GM18502 (cell line): ENCODE measurements around the gene ARHGAP27.
"Not testable (repeated sequence)": the region's sequence is repeated elsewhere in the genome, so short reads cannot be mapped to it uniquely, and the experiment has no call there.

Experiments
- ATAC-seq: cut with Tn5 transposase; IDR thresholded peaks from one replicate; pipeline ENCODE4 v1.9.1; 2021; ENCODE audit warnings: mild to moderate bottlenecking; ENCODE audit not compliant: unreplicated experiment, poor library complexity

ARHGAP27 gene, protein sequence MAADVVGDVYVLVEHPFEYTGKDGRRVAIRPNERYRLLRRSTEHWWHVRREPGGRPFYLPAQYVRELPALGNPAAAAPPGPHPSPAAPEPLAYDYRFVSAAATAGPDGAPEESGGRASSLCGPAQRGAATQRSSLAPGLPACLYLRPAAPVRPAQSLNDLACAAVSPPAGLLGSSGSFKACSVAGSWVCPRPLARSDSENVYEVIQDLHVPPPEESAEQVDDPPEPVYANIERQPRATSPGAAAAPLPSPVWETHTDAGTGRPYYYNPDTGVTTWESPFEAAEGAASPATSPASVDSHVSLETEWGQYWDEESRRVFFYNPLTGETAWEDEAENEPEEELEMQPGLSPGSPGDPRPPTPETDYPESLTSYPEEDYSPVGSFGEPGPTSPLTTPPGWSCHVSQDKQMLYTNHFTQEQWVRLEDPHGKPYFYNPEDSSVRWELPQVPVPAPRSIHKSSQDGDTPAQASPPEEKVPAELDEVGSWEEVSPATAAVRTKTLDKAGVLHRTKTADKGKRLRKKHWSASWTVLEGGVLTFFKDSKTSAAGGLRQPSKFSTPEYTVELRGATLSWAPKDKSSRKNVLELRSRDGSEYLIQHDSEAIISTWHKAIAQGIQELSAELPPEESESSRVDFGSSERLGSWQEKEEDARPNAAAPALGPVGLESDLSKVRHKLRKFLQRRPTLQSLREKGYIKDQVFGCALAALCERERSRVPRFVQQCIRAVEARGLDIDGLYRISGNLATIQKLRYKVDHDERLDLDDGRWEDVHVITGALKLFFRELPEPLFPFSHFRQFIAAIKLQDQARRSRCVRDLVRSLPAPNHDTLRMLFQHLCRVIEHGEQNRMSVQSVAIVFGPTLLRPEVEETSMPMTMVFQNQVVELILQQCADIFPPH

DNA sequence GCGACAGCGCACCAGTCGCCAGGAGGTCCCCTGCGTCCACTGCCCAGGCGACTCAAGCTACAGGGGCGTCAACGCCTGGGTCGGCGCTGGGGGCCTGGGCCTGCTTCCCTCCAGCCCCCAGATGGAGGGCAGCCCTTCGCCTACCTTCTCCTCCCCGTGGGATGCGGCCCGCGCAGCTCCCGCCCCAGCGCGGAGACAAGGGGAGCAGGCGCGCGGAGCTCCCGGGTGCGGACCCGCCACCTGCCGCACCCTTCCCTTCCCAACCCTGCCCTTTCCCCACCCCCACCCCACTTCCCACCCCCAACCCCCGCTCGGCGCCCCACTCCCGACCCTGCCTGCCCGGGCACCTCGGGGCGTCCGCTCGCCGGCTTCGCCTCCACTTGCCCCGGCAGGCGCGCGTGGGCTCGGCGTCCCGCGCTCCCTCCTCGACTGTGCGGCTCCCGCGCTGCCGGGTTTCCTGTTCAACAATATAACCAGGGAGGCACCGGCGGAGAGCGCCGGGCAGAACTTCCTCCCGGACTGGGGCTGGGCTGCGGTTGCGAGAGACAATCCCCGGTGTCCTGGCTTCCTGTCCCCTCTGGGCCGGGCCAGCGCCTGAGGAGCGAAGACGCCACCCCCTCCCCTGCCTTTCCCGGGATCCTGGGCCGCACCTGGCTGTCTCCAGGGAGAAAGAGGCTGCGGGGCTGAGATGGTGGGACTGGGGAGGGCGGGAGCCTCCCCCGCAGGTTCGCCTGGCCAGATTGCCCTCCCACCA is at the start of gene ARHGAP27:
Gene ARHGAP27 (minus strand): TSS at position 466 of the 754 bp plus-strand sequence. CDS start 2,591 bp downstream, outside the sequence.
- no peak for ATAC-seq

DNA sequence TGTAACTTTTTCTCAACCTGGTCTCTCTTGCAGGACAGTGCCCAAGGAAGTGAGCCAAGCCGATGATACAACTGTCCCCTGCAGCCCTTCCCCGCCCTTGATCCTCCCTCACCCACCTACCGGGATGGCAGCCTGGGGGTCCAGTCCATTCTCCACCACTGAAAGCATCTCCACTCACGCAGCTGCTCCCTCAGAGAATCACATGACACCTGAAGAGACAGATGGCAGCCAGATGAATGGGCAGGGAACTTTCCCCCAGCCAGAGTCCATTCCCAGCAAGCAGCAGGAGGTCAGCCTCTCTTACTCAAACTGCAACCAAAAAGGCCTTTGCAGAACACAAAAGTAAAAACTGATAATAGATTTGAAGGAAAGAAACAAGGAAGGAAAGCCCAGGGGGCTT is 49.6 kb upstream of the ARHGAP27 start:
- ATAC-seq: not testable (repeated sequence)

DNA sequence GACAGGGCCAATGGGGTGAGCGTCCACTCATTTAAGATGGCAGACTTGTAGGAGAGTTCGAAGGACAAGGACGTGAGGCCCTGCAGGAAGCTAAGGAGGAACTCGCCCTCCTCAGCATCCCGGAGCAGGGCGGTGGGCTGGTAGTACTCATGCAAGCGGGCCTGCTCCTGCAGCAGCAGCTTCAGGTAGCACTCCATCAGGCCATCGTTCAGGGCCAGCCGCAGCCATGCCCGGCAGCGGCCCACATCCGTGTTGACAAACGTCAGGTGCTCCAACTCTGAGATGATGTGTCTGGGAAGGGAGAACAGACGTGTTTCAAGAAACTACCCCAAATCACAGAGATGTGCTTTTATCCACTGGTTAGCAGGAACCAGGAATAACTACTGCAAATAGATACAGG is 42.8 kb upstream of the ARHGAP27 start:
- not testable (repeated sequence) for ATAC-seq

DNA sequence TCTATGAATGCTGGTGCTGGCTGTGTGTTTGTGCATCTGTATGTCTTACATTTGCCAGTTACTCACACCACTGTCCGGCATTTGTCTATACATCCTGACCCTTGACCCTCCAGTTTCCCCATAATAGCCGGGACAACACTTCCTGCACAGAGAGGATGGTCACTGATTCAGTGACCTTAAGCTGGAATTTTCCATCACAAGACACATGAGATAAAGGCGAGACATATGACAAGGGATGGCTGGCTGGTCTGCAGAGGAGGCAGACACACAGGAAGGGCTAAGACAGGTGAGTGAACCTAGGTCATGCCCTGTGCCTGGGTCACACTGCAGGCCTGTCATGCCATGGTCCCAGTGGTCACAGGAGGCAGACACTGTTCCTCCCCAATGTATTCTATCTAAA is 39.6 kb upstream of the ARHGAP27 start:
- ATAC-seq: not testable (repeated sequence)

DNA sequence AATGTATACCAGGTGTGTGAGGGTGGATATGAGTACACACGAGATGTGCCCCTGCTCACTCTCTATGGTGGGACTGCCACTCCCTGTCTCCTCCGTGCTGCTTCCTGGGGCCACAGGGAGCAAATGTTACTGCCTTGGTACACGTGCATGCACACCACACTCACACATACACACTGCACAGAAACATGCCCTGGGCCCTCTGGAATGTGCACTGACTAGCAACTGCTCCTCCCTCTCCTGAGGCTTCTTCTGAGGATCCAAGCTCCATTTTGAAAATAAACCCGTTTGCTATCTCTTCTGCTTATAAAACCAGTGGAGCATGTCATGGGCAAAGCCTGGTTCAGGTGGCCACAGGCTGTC is 36.5 kb upstream of the ARHGAP27 start:
- ATAC-seq: not testable (repeated sequence)

DNA sequence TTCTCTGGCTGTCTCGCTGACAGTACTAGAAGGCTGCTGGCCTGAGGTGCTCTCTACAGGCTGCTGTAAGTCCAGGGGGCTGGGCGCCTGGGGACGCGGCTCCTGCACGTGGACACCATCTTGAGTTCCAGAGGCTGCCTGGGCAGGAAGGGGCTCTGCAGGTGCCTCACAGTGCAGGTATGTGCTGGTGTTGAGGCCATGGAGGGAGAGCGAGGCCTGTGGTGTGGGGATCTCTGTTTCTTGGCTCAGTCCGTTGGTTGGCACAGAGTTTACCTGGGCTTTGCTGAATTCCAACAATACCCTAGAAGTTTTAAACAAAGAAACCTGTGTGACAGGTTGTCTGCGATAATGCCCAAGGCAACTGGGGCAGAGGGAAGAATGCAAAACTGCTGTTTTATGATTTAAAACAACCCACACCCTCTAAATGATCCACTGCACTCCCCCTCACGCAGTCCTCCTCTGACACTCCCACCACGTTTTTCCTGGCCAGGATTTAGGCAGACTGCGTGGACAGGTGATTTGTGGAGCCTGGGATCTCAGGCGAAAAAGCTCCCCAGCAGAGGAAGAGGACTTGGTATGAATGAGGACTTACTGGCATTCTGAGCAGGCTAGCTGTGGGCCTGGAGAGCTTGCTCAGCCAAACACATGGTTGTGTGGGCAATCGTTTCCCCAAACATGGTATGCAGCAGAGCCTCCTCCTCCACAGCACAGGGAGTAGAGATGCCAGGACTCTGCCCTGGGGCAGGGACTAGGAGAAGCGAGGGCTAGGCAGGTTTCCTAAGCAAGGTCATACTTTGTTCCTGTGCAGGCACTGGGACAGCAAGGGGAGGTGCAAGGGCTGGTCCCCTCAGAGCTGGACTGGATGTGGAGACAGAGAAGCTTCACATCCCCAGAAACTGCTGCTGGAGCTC is 35.9 kb upstream of the ARHGAP27 start:
- ATAC-seq: not testable (repeated sequence)

DNA sequence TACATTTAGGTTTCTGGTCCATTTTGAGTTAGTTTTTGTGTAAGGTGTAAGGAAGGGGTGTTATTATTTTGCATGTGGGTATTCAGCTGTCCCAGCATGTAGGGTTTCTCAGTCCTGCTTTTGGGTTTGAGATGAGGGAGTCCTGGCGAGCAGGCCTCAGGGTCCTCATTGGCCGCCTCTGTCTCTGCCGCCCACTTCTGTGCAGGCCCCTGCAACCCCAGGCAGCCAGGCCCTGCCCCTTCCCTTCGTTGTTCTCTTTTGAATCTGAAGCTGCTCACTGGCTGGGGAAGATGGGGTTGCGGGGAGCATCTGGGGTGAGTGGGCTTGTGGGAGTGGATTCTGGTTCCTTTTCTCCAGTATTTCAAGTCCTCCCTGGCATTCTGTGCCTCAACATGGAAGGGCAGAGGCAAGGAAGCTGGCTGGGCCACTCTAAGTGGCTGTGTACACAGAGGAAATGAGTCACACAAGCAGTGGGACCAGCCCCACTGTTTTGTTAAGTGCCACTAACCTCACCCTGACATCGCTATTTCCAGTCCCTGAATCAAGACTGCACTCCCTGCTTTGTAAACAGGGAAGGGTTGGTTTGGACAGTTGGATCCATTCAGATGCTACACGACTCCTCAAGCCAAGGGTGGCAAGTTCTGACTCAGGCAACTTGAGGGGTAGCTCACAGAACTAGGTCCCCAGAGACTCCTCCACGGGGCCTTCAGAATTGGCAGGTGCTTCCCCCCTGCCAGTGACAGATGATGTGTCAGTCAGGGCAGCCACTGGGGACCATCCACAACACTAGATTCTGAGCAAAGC is 29.1 kb upstream of the ARHGAP27 start:
- peak; percentile 87 for ATAC-seq

DNA sequence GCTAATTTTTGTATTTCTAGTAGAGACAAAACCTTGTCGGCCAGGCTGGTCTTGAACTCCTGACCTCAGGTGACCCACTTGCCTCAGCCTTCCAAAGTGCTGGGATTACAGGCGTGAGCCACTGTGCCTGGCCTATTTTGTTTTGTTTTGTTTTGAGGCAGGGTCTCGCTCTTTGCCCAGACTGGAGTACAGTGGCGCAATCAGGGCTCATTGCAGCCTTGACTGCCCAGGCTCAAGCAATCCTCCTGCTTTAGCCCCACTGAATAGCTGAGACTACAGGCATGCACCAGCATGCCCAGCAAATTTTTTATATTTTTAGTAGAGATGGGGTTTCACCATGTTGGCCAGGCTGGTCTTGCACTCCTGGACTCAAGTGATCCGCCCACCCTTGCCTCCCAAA is 27.8 kb upstream of the ARHGAP27 start:
- ATAC-seq: not testable (repeated sequence)

DNA sequence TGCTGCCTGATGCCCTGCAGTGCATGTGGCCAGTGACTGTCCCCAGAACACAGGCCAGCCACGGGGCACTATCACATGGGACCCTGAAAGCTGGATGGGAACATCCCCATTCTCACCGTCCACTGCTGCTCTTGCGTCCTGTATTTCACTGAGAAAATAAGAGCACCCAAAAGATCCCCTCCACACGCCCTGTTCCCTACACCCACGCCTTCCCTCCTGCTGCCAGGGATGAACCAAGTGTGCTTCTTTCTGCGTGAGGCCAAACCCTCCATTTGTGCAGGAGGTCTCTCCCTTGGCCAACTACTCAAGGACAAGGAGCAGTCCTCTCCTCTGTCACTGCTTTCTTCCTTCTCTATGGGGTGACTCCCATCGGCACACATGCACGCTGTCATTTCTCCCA is 21.7 kb upstream of the ARHGAP27 start:
- not testable (repeated sequence) for ATAC-seq

DNA sequence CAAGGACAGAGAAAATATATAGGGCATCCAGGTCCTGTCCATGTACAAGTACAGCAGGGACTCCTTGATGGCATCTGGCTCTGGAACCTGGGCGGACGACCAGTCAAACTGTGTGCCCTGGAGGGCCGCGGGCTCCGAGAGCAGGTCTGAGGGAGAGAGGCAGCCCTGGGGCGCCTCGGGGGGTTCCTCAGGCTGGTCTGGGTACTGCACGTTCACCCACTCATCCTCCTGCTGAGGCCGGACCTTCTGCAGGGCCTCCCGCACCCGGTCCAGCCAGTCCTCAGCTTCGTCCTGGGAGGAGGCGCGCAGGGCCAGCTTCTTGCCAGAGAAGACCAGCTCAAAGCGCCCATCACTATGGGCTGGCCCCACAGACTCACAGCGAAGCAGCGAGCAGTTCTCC is 21.1 kb upstream of the ARHGAP27 start:
- ATAC-seq: not testable (repeated sequence)

DNA sequence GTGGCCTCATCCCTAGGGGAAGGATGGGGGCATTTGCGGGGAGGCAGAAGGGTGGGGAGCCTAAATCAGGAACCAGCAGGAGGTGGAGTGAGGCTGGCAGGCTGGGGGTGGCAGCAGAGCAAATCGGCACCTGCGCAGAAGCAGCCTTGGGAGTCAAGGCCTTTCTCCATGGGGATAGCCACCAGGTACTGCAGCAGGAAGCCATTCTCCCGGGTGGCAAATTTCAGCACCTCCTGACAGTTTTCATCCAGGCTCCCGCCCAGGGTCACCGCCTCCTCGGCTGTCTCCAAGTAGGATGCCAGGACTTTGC is 20.5 kb upstream of the ARHGAP27 start:
- ATAC-seq: not testable (repeated sequence)

DNA sequence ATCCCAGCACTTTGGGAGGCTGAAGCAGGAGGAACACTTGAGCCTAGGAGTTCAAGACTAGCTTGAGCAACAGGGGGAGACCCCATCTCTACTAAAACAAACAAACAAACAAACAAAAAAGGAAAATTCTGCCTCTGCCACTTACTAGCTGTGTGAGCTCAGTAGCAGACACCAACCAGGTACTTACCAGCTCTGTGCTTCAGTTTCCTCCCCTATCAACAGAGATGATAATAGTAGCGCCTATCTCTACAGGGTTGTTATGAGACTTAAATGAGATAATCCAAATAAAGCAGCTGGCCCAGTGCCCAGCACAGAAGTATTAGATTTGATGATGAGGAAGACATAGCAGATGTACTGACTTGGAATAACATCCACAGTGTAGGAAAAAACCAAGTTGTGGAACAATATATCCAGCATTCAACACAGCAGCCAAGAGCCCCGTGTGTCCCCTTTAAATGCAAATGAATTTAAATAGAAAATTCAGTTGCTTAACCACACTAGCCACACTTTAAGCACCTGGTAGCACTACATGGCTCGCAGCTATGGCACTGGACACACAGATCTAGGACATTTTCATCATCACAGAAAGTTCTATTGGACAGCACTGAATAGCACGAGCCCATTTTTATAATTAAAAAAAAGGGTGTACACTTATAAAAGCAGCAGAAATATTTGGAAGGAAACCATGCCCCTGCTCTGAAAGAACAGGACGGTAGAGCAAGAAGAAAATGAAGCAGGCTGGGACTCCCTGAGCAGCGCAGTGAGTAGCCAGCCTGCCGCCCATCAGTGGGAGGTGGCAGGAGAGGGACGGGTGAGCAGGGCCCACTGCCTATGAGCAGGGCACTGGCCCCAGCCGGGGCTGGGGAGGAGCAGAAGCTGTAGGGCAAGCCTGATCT is 19.9 kb upstream of the ARHGAP27 start:
- ATAC-seq: not testable (repeated sequence)

DNA sequence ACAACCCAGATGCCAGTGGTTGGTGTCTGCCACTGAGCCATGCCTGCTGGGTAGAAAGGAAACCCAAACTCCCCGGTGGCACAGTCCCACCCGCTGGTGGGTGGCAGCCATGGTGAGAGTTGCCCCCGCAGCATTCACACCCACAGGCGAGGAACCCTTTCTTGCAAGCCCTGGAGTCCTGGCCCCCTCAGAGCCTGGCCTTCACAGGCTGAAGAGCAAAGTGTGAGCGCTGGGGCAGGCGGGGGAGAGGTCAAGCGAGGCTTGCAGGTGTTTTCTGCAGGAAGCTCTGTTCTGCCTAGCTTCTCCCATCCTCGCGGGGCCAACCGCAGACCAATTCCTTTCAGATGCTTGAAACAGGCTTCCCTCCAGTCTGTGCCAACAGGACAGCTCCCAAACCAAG is 19.0 kb upstream of the ARHGAP27 start:
- not testable (repeated sequence) for ATAC-seq

DNA sequence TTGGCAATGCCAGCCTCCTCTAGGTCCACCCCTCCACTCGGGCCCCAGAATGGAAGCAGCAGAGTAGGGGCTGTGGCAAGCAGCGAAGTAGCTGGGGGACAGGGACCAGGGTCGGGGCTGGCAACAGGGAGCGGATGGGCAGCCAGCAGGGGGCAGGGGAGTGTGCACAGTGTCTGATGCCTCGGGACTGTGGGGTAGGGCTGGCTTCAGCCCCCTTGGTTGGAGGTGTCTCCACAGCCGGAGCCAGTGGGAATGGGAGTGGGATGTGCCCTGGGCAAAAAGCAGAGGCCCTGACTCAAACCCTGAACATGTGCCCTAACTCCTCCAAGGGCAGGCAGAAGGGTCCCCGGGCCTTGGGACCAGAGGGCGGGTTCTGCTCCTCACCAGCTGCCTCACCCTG is 18.5 kb upstream of the ARHGAP27 start:
- no peak for ATAC-seq

DNA sequence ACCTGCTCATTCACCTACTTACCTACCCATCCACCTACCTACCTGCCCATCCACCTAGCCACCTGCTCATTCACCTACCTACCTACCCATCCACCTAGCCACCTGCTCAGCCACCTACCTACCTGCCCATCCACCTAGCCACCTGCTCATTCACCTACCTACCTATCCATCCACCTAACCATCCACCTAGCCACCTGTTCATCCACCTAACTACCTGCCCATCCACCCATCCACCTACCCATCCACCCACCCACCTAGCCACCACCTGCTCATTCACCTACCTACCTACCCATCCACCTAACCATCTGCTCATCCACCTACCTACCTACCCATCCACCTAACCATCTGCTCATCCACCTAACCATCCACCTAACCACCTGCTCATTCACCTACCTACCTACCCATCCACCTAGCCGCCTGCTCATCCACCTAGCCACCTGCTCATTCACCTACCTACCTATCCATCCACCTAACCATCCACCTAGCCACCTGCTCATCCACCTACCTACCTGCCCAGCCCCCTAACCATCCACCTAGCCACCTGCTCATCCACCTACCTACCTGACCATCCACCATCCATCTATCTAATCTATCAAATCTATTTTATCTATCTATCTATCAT is 17.1 kb upstream of the ARHGAP27 start:
- ATAC-seq: not testable (repeated sequence)

DNA sequence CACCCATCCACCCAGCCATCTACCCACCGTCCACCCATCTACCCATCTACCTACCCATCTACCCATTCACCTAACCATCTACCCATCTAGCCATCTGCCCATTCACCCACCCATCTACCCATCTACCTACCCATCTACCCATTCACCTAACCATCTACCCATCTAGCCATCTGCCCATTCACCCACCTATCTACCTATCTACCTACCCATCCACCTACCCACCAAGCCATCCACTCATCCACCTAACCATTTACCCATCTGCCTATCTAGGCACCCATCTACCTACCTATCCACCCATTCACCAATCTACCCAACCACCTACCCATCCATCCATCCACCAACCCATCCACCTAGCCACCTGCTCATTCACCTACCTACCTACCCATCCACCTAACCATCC is 16.6 kb upstream of the ARHGAP27 start:
- ATAC-seq: not testable (repeated sequence)

DNA sequence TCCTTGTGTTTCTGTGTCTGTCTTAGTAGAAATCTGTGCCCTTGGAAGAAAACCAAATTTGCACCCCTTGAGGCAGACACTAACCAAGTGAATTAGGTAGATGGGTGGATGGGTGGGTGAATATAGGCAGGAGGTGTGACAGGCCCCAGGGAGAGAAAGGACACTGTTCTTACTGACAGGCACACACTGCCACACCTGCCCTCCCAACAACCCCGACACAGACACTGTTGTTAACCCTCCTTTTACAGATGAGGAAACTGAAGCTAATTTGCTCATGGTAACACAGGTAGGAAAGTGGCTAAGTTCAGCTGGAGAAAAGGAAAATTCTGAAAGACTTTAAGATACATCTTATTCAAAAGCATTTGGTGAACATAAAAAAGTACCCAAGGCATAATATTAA is 15.8 kb upstream of the ARHGAP27 start:
- ATAC-seq: not testable (repeated sequence)
